ENCODE results near the gene FOXE1. TPM values are rescaled to one million over a fixed set of nuclear protein-coding genes. Genes with fewer than 3 reads are reported as not detected.

Gene FOXE1
- total RNA-seq, 2 donors from 2014 or later, result not detected

- peaks cover 65% of the 10 kb centered on the region for H3K27me3 Mint-ChIP-seq (ENCODE audit: insufficient read depth)
- 86% methylated on average over 2 of the region's 2 CpGs; no CpG with 5 or more reads in 1 of the 2 experiments for WGBS, 2 experiments (ENCODE audit: insufficient coverage in 1 of 2, insufficient read length in 1 of 2)
- H3K9me3 Mint-ChIP-seq, result no peaks in the 10 kb centered on the region
- no peak overlapping the region for H3K4me3 ChIP-seq (ENCODE audit: low read length)
- no peak for DNase-seq
- H3K9ac ChIP-seq (ENCODE audit: extremely low read depth, low read length, poor library complexity, severe bottlenecking), result no peak overlapping the region
- H3K36me3 ChIP-seq (ENCODE audit: control insufficient read depth, insufficient read depth, low read length), result no peaks in the 10 kb centered on the region
- H3K9me3 ChIP-seq (ENCODE audit: control insufficient read depth, low read length), result no peaks in the 10 kb centered on the region
- no peak for TF ChIP-seq CTCF (conservative IDR thresholded peaks at IDR 0.05)
- H3K4me3 Mint-ChIP-seq, result no peak overlapping the region
- peaks cover 8% of the 10 kb centered on the region for H3K4me1 ChIP-seq (ENCODE audit: control insufficient read depth, insufficient read depth, low read length)
- H3K27me3 ChIP-seq (ENCODE audit: control insufficient read depth, insufficient read depth, low read length, poor library complexity, severe bottlenecking), result peaks cover 51% of the 10 kb centered on the region
- peaks cover 20% of the 10 kb centered on the region for H3K4me1 Mint-ChIP-seq
- H3K27ac Mint-ChIP-seq, result no peak overlapping the region
- H3K27ac ChIP-seq (ENCODE audit: low read depth, low read length), result no peak overlapping the region
- H3K36me3 Mint-ChIP-seq (ENCODE audit: low read depth), result no peaks in the 10 kb centered on the region
Observed at GRCh38 chr9:97807681-97808080, 45.3 kb upstream of the FOXE1 start.

- Histone ChIP-seq H3K9ac (ENCODE audit: extremely low read depth, low read length, poor library complexity, severe bottlenecking) (no peak overlapping the region), H3K36me3 (ENCODE audit: control insufficient read depth, insufficient read depth, low read length) (no peaks in the 10 kb centered on the region), H3K27ac (ENCODE audit: low read depth, low read length) (no peak overlapping the region), H3K27me3 (ENCODE audit: control insufficient read depth, insufficient read depth, low read length, poor library complexity, severe bottlenecking) (peaks cover 51% of the 10 kb centered on the region), H3K4me3 (ENCODE audit: low read length) (no peak overlapping the region), H3K9me3 (ENCODE audit: control insufficient read depth, low read length) (peaks cover 4% of the 10 kb centered on the region), H3K4me1 (ENCODE audit: control insufficient read depth, insufficient read depth, low read length) (peaks cover 8% of the 10 kb centered on the region)
- 74 to 88% methylated on average over 3 to 5 of the region's 5 CpGs for WGBS, 2 experiments (ENCODE audit: insufficient coverage in 1 of 2, insufficient read length in 1 of 2)
- Mint-ChIP-seq H3K27ac (no peak overlapping the region), H3K36me3 (ENCODE audit: low read depth) (no peaks in the 10 kb centered on the region), H3K4me1 (peaks cover 20% of the 10 kb centered on the region), H3K9me3 (no peaks in the 10 kb centered on the region), H3K4me3 (no peak overlapping the region), H3K27me3 (ENCODE audit: insufficient read depth) (peaks cover 60% of the 10 kb centered on the region)
- no peak for DNase-seq
- TF ChIP-seq CTCF (conservative IDR thresholded peaks at IDR 0.05), result no peak
Observed at GRCh38 chr9:97808415-97808814, 44.6 kb upstream of the FOXE1 start.

GRCh38 chr9:97808972-97809371 is 44.1 kb upstream of the FOXE1 start:
- H3K27me3 Mint-ChIP-seq (ENCODE audit: insufficient read depth), result peaks cover 60% of the 10 kb centered on the region
- DNase-seq, result no peak
- H3K27ac Mint-ChIP-seq, result no peak overlapping the region
- H3K4me1 Mint-ChIP-seq, result peaks cover 20% of the 10 kb centered on the region
- H3K27me3 ChIP-seq (ENCODE audit: control insufficient read depth, insufficient read depth, low read length, poor library complexity, severe bottlenecking), result peaks cover 54% of the 10 kb centered on the region
- no peaks in the 10 kb centered on the region for H3K36me3 ChIP-seq (ENCODE audit: control insufficient read depth, insufficient read depth, low read length)
- no peak overlapping the region for H3K4me3 Mint-ChIP-seq
- peaks cover 4% of the 10 kb centered on the region for H3K9me3 ChIP-seq (ENCODE audit: control insufficient read depth, low read length)
- no peaks in the 10 kb centered on the region for H3K9me3 Mint-ChIP-seq
- 85 to 91% methylated on average over 1 of the region's 2 CpGs for WGBS, 2 experiments (ENCODE audit: insufficient coverage in 1 of 2, insufficient read length in 1 of 2)
- no peak overlapping the region for H3K9ac ChIP-seq (ENCODE audit: extremely low read depth, low read length, poor library complexity, severe bottlenecking)
- no peaks in the 10 kb centered on the region for H3K36me3 Mint-ChIP-seq (ENCODE audit: low read depth)
- H3K27ac ChIP-seq (ENCODE audit: low read depth, low read length), result no peak overlapping the region
- no peak for TF ChIP-seq CTCF (conservative IDR thresholded peaks at IDR 0.05)
- H3K4me3 ChIP-seq (ENCODE audit: low read length), result no peak overlapping the region
- peaks cover 8% of the 10 kb centered on the region for H3K4me1 ChIP-seq (ENCODE audit: control insufficient read depth, insufficient read depth, low read length)
